K562 treated with DMSO at 1 percent for 12 hours (cell line): Measurements from ENCODE around the gene HMGXB4. TPM values are rescaled to one million over a fixed set of nuclear protein-coding genes. Genes with fewer than 3 reads are reported as not detected.

ENCODE experiments used
- total RNA-seq: library from RNA; unstranded; fragments of 300-600 nt; gene quantifications from 2 replicates; pipeline ENCODE4 v1.2.3, GENCODE V29; 2022; ENCODE audit not compliant: insufficient read depth

The HMGXB4 gene, protein sequence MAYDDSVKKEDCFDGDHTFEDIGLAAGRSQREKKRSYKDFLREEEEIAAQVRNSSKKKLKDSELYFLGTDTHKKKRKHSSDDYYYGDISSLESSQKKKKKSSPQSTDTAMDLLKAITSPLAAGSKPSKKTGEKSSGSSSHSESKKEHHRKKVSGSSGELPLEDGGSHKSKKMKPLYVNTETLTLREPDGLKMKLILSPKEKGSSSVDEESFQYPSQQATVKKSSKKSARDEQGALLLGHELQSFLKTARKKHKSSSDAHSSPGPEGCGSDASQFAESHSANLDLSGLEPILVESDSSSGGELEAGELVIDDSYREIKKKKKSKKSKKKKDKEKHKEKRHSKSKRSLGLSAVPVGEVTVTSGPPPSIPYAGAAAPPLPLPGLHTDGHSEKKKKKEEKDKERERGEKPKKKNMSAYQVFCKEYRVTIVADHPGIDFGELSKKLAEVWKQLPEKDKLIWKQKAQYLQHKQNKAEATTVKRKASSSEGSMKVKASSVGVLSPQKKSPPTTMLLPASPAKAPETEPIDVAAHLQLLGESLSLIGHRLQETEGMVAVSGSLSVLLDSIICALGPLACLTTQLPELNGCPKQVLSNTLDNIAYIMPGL
- 10.3 and 18.6 TPM in 2 replicates for total RNA-seq

GRCh38 chr22:35257321-35258190 lies at the start of gene HMGXB4:
HMGXB4 (plus strand) TSS chr22:35257493; CDS start chr22:35262391, 4,898 bp downstream.

GRCh38 chr22:35299673-35300499 lies 42.6 kb downstream of the HMGXB4 start, which contains the start of gene TOM1:
TOM1 (plus strand) TSS chr22:35299894; CDS start chr22:35299929, 35 bp downstream.

Other genes with a start within 250 kb of the HMGXB4 start
- gene ISX, start 191.3 kb upstream of the HMGXB4 start, total RNA-seq = 0.25 and 0.63 TPM in 2 replicates
- 44.6 and 47.9 TPM in 2 replicates for gene TOM1, start 42.4 kb downstream of the HMGXB4 start, total RNA-seq
- not detected in 2 replicates for gene HMOX1, start 123.6 kb downstream of the HMGXB4 start, total RNA-seq
- 85.1 and 94.8 TPM in 2 replicates for gene MCM5, start 142.6 kb downstream of the HMGXB4 start, total RNA-seq